Measurements from ENCODE around the gene ARPC1A. TPM values are rescaled to one million over a fixed set of nuclear protein-coding genes. Genes with fewer than 3 reads are reported as not detected.

ARPC1A gene
- total RNA-seq, 4 donors from 2014 or later = 98.1 to 169 (median 140) TPM

GRCh38 chr7:99387912-99388311, 62.2 kb downstream of the ARPC1A start:
- TF ChIP-seq EP300 (IDR thresholded peaks at IDR 0.05) (no peak), POLR2AphosphoS5 (IDR thresholded peaks at IDR 0.05) (no peak), CTCF (IDR thresholded peaks at IDR 0.05) (no peak), POLR2A (IDR thresholded peaks at IDR 0.05) (no peak)
- Histone ChIP-seq H3K4me1 (peaks cover 9% of the 10 kb centered on the region), H3K4me3 (no peak overlapping the region), H3K9me3 (no peaks in the 10 kb centered on the region), H3K36me3 (peaks cover 61% of the 10 kb centered on the region), H3K27me3 (no peaks in the 10 kb centered on the region), H3K27ac (no peak overlapping the region)
- no peak for DNase-seq (ENCODE audit: low spot score in 2 of 2)
- 96% methylated on average over 4 of the region's 20 CpGs for WGBS

DNA sequence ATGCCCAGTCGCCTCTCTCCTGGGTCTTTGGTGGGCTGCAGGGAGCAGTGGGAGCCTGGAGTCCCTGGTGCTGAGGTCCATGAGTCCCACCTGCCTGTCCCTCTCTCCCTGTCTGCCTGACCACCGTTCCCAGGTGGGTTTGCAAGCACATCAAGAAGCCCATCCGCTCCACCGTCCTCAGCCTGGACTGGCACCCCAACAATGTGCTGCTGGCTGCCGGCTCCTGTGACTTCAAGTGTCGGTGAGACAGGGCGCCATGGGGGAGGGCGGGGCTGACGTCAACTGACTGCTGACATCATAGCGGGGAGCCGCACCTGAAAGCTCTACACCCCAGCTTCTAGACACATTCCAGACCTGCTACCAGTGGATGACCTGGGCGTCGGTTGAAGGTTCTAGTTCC, 64.1 kb downstream of the ARPC1A start:
- WGBS = 77% methylated on average over 7 of the region's 13 CpGs
- Histone ChIP-seq H3K27me3 (no peaks in the 10 kb centered on the region), H3K27ac (no peak overlapping the region), H3K4me1 (peaks cover 23% of the 10 kb centered on the region), H3K36me3 (peaks cover 70% of the 10 kb centered on the region), H3K4me3 (no peak overlapping the region), H3K9me3 (no peaks in the 10 kb centered on the region)
- TF ChIP-seq POLR2A (IDR thresholded peaks at IDR 0.05) (no peak), EP300 (IDR thresholded peaks at IDR 0.05) (no peak), POLR2AphosphoS5 (IDR thresholded peaks at IDR 0.05) (no peak), CTCF (IDR thresholded peaks at IDR 0.05) (no peak)
- no peak for DNase-seq (ENCODE audit: low spot score in 2 of 2)

DNA sequence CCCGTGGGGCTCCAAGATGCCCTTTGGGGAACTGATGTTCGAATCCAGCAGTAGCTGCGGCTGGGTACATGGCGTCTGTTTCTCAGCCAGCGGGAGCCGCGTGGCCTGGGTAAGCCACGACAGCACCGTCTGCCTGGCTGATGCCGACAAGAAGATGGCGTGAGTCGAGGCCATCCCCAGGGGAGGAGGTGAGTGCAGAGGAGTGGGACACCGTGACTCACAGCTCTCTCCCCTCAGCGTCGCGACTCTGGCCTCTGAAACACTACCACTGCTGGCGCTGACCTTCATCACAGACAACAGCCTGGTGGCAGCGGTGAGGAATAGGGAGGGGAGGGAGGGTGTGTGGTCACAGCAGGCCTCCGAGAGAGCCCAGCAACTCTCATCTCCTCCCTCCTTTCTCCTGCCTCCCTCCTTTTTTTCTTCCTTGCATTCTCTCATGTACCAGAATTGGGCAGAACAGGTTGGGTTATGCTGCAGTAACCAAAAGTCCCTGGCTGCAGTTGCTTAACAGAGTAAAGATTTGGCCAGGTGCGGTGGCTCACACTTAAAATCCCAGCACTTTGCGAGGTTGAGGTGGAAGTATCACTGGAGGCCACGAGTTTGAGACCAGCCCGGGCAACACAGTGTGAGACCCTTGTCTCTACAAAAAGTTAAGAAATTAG, 65.4 kb downstream of the ARPC1A start:
- peaks cover 75% of the 10 kb centered on the region for H3K36me3 ChIP-seq
- no peak overlapping the region for H3K27ac ChIP-seq
- WGBS = 94% methylated on average over 23 of the region's 23 CpGs
- peaks cover 23% of the 10 kb centered on the region for H3K4me1 ChIP-seq
- H3K27me3 ChIP-seq = no peaks in the 10 kb centered on the region
- no peaks in the 10 kb centered on the region for H3K9me3 ChIP-seq
- no peak overlapping the region for H3K4me3 ChIP-seq
- DNase-seq (ENCODE audit: low spot score in 2 of 2) = no peak
- TF ChIP-seq CTCF (IDR thresholded peaks at IDR 0.05) (no peak), POLR2AphosphoS5 (IDR thresholded peaks at IDR 0.05) (no peak), POLR2A (IDR thresholded peaks at IDR 0.05) (no peak), EP300 (IDR thresholded peaks at IDR 0.05) (no peak)

DNA sequence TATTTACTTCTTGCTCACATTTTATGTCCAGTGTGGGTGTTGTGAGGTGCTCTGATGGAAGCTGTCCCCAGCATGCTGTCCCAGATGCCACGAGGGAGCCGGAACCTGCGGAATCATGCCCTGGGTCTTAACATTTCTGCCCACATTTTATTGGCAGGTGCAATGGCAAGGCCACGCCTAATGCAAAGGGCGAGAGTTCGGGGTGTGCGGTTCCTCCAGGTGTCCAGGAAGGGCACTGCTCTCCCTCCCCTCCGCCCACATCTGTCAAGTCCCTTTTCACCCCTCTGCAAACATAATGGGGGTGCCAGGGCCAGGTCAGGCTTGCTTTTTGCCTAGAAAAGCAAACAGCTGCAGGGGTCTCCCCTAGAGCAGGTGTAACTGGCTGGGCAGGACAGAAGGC, 66.3 kb downstream of the ARPC1A start:
- no peak for DNase-seq (ENCODE audit: low spot score in 2 of 2)
- 71% methylated on average over 8 of the region's 8 CpGs for WGBS
- no peaks in the 10 kb centered on the region for H3K9me3 ChIP-seq
- H3K4me3 ChIP-seq = peak overlapping the region; percentile 60
- no peak overlapping the region for H3K27ac ChIP-seq
- TF ChIP-seq POLR2AphosphoS5 (IDR thresholded peaks at IDR 0.05) = no peak
- TF ChIP-seq EP300 (IDR thresholded peaks at IDR 0.05) = no peak
- no peak for TF ChIP-seq POLR2A (IDR thresholded peaks at IDR 0.05)
- no peak for TF ChIP-seq CTCF (IDR thresholded peaks at IDR 0.05)
- peaks cover 23% of the 10 kb centered on the region for H3K4me1 ChIP-seq
- H3K36me3 ChIP-seq = peaks cover 75% of the 10 kb centered on the region
- H3K27me3 ChIP-seq = no peaks in the 10 kb centered on the region

GRCh38 chr7:99392659-99393354, 67.1 kb downstream of the ARPC1A start:
- Histone ChIP-seq H3K4me3 (peak overlapping the region; percentile 60), H3K27me3 (no peaks in the 10 kb centered on the region), H3K27ac (peak overlapping the region; percentile 73), H3K36me3 (peaks cover 76% of the 10 kb centered on the region), H3K4me1 (peaks cover 23% of the 10 kb centered on the region), H3K9me3 (no peaks in the 10 kb centered on the region)
- peak; percentile 91 to 95 for DNase-seq (ENCODE audit: low spot score in 2 of 2)
- TF ChIP-seq POLR2AphosphoS5 (IDR thresholded peaks at IDR 0.05) (no peak), EP300 (IDR thresholded peaks at IDR 0.05) (no peak), CTCF (IDR thresholded peaks at IDR 0.05) (no peak), POLR2A (IDR thresholded peaks at IDR 0.05) (no peak)
- 5% methylated on average over 31 of the region's 68 CpGs for WGBS

All from suprapubic skin (tissue), 4 donors.